ENCODE results near the gene TNFRSF9.
A peak's percentile ranks its signal among the peaks of the same experiment; 100 is the strongest.

Gene TNFRSF9

DNA sequence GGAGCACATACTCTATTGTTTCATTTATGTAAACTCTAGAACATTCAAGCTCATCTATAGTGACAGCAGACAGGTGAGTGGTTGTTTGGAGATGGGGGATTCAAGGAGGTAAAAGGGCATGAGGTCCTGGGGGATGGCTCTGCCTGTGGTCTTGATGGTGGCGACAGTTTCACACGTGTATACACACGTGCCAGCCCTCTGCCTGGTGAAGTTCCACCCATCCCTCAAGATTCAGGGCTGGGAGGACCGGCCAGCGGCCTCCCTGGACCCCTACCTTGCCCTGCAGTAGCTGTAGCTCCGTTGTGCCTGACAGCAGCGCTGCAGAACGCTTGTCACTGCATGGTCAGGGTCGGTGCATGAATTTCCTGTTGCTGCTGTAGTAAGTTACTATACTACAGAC lies 48.8 kb downstream of the TNFRSF9 start:
- no peak overlapping the region for H3K4me3 ChIP-seq (ENCODE audit: control insufficient read depth, low read depth, low read length)
- TF ChIP-seq, protein P1, sequence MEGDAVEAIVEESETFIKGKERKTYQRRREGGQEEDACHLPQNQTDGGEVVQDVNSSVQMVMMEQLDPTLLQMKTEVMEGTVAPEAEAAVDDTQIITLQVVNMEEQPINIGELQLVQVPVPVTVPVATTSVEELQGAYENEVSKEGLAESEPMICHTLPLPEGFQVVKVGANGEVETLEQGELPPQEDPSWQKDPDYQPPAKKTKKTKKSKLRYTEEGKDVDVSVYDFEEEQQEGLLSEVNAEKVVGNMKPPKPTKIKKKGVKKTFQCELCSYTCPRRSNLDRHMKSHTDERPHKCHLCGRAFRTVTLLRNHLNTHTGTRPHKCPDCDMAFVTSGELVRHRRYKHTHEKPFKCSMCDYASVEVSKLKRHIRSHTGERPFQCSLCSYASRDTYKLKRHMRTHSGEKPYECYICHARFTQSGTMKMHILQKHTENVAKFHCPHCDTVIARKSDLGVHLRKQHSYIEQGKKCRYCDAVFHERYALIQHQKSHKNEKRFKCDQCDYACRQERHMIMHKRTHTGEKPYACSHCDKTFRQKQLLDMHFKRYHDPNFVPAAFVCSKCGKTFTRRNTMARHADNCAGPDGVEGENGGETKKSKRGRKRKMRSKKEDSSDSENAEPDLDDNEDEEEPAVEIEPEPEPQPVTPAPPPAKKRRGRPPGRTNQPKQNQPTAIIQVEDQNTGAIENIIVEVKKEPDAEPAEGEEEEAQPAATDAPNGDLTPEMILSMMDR (IDR thresholded peaks at IDR 0.05; ENCODE audit: control insufficient read depth, insufficient read depth, low read depth, low read length, missing control alignments), result no peak
- DNase-seq (ENCODE audit: low read depth), result no peak

DNA sequence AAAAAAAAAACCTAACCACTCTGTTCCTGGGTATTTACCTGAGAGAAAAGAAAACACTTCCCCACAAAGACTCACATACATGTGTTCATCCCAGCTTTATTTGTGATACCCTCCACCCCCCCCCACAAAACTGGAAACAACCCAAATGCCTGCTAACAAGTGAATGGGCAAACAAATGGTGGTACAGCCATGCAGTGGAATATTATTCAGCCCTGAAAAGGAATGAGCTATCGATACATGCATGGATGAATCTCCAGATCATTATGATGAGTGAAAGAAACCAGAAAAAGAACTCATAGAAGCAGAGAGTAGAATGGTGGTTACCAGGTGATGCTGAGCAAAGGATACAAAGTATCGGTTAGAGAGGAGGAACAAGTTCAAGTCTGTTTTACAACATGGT lies 49.8 kb downstream of the TNFRSF9 start:
- H3K4me3 ChIP-seq (ENCODE audit: control insufficient read depth, low read depth, low read length), result no peak overlapping the region
- no peak for DNase-seq (ENCODE audit: low read depth)
- TF ChIP-seq, protein P1 (IDR thresholded peaks at IDR 0.05; ENCODE audit: control insufficient read depth, insufficient read depth, low read depth, low read length, missing control alignments), result no peak

DNA sequence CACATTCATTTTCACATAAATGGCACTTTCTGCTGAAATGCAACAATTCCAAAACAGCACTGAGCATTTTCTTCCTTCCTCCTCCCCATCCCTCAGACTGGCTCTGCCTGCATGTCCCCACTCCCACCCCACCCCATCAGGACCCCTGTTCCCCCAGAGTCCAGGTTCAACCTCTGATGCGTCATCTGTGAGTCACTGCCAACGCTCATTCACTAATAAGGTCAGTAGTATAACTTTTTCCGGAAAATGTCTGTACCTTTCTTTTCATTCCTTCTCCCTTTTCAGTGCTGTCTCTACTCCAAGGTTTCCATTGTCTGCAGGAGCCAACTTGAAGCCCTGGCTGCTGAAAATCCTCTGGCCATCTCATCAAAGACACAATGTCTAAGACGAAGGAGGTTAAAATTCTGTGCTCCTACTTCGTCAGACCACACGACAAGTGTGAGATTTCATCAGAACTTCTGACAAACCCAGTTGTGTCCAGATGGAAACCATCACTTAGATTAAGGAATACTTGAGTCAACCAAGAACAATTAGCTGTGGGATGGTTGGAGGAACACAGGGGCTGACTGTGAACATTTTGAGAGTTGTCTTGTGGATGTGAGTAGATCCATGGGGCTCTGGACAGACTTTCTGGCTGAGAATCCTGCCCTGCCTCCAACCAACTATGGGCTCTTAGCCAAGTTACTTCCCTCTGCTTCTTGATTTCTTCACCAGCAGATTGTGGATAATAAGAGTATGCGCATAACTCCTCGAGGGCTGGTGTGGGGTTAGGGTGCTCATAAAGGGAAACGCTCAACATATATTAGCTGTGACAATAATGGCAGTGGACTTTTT lies 52.2 kb downstream of the TNFRSF9 start:
- TF ChIP-seq, protein P1 (IDR thresholded peaks at IDR 0.05; ENCODE audit: control insufficient read depth, insufficient read depth, low read depth, low read length, missing control alignments), result no peak
- DNase-seq (ENCODE audit: low read depth), result peak; percentile 45
- no peak overlapping the region for H3K4me3 ChIP-seq (ENCODE audit: control insufficient read depth, low read depth, low read length)

DNA sequence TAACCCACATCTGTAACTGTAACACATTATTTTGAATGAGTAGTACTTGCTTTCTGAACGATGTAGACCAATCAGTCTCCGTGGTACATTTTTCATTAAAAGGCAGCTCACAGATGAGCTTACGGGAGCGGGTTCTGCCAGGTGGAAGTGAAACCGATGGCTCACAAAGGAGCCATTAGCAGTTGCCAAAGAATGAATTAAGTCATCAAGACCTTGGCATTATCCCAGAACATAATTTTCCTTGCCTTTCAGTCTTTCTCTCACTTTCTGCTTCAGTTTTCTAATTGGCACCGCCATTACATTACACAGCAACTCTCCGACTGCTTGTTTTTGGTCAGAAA lies 54.3 kb downstream of the TNFRSF9 start:
- TF ChIP-seq, protein P1 (IDR thresholded peaks at IDR 0.05; ENCODE audit: control insufficient read depth, insufficient read depth, low read depth, low read length, missing control alignments), result no peak
- H3K4me3 ChIP-seq (ENCODE audit: control insufficient read depth, low read depth, low read length), result no peak overlapping the region
- no peak for DNase-seq (ENCODE audit: low read depth)

DNA sequence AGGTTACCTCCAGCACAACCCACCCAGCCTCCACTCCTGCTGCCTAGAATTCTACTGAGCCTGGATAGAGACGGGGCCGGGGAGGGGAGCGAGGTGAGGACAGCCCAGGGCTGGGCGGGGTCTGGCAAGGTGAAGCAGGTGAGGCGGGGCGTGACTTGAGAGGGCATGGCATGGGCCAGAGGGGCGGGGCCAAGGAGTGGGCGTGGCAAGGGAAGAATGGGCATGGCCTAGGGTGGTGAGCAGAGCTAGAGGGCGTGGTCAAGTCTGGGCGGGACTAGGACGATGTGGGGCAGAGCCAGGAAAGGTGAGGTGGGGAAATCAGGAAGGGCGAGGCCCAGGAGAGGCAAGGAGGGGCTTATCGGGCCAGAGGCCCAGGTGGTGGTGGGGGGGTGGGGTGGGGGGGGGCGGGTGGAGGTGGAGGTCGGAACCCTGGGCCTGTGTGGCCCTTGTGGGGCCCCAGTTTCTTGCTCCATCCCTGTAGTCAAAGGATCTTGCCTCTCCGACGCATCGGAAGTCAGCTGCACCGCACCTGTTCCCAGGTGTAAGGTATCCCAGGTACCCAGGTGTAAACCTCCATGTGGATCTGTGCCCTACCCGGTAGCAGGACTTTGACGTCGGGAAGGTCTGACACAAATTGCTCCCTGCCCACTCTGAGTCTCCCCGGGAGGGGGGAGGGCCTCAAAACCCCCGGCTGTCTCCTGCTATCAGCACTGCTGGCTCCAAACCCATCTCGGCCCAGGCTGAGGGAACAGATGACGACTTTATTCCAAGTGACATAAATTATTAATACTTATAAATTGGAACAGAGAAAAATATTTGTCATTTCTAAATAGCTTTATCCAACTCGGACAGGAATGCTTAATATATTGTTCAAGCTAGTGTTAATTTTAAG lies 54.9 kb downstream of the TNFRSF9 start:
- no peak overlapping the region for H3K4me3 ChIP-seq (ENCODE audit: control insufficient read depth, low read depth, low read length)
- no peak for DNase-seq (ENCODE audit: low read depth)
- TF ChIP-seq, protein P1 (IDR thresholded peaks at IDR 0.05; ENCODE audit: control insufficient read depth, insufficient read depth, low read depth, low read length, missing control alignments), result no peak

DNA sequence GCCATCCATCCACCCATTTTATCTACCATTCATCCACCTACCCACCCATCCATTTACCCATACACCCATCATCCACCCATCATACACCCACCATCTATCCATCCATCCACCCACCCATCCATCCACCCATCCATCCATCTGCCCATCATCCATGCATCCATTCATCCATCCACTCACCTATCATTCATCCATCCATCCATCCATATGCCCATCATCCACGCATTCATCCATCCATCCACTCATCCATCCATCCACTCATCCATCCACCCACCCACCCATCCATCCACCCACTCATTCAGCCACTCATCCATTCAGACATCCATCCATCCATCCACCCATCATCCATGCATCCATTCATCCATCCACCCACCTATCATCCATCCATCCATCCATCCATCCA lies 55.9 kb downstream of the TNFRSF9 start:
- no peak overlapping the region for H3K4me3 ChIP-seq (ENCODE audit: control insufficient read depth, low read depth, low read length)
- DNase-seq (ENCODE audit: low read depth), result no peak
- TF ChIP-seq, protein P1 (IDR thresholded peaks at IDR 0.05; ENCODE audit: control insufficient read depth, insufficient read depth, low read depth, low read length, missing control alignments), result no peak
